ENCODE measurements around the gene KDM3B. TPM values are rescaled to one million over a fixed set of nuclear protein-coding genes. Genes with fewer than 3 reads are reported as not detected.
A peak's percentile ranks its signal among the peaks of the same experiment; 100 is the strongest.

The KDM3B gene
- total and polyA plus RNA-seq, 9 of the 15 experiments (the other 6 are each of a cell fraction or from before 2014, with no cell fraction given): 13.8 to 62.8 (median 41.9) TPM

DNA sequence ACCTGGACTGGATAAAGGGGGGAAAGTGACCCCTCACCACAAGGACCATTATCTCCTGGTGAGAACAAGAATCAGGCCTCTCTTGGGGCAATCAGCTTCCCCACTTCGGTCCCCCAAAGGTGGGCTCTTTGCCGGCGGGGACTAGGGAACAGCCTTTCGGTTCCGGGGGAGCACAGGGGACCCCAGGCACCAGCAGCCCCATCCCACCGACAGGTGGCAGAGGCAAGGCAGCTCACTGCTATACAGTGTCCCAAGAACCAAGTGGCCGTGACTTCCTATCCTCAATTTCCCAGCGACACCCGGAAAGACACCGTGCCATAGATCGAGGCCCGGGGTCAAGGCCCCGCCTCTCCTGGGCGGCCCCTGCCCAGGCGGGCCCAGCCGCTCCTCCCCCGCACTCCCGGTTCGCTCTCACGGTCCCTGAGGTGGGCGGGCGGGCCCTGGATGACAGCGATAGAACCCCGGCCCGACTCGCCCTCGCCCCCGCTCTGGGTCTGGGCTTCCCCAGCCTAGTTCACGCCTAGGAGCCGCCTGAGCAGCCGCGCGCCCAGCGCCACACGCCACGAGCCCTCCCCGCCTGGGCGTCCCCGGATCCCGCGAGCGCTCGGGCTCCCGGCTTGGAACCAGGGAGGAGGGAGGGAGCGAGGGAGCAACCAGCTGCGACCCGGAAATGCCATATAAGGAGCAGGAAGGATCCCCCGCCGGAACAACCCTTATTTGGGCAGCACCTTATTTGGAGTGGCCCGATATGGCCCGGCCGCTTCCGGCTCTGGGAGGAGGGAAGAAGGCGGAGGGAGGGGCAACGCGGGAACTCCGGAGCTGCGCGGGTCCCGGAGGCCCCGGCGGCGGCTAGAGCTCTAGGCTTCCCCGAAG is 112.1 kb downstream of the KDM3B start (continued):
- TF ChIP-seq, protein P1, sequence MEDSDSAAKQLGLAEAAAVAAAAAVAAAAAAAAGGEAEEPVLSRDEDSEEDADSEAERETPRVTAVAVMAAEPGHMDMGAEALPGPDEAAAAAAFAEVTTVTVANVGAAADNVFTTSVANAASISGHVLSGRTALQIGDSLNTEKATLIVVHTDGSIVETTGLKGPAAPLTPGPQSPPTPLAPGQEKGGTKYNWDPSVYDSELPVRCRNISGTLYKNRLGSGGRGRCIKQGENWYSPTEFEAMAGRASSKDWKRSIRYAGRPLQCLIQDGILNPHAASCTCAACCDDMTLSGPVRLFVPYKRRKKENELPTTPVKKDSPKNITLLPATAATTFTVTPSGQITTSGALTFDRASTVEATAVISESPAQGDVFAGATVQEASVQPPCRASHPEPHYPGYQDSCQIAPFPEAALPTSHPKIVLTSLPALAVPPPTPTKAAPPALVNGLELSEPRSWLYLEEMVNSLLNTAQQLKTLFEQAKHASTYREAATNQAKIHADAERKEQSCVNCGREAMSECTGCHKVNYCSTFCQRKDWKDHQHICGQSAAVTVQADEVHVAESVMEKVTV (CRISPR knock-in tag; IDR thresholded peaks at IDR 0.05): no peak
- TF ChIP-seq ZNF239 (CRISPR knock-in tag; IDR thresholded peaks at IDR 0.05) (0 out of 2 replicates have a peak, but pooled peaks have one; percentile 5), ZNF707 (CRISPR knock-in tag; conservative IDR thresholded peaks at IDR 0.05) (no peak), ZNF175 (CRISPR knock-in tag; IDR thresholded peaks at IDR 0.05; ENCODE audit: low read depth) (peak; percentile 25; the same call in 1 of the 2 replicates), KHSRP (IDR thresholded peaks at IDR 0.05) (no peak), NKRF (IDR thresholded peaks at IDR 0.05; ENCODE audit: borderline replicate concordance) (peak; percentile 72), MGA (IDR thresholded peaks at IDR 0.05) (peak; percentile 64)
- TF ChIP-seq, protein P2, sequence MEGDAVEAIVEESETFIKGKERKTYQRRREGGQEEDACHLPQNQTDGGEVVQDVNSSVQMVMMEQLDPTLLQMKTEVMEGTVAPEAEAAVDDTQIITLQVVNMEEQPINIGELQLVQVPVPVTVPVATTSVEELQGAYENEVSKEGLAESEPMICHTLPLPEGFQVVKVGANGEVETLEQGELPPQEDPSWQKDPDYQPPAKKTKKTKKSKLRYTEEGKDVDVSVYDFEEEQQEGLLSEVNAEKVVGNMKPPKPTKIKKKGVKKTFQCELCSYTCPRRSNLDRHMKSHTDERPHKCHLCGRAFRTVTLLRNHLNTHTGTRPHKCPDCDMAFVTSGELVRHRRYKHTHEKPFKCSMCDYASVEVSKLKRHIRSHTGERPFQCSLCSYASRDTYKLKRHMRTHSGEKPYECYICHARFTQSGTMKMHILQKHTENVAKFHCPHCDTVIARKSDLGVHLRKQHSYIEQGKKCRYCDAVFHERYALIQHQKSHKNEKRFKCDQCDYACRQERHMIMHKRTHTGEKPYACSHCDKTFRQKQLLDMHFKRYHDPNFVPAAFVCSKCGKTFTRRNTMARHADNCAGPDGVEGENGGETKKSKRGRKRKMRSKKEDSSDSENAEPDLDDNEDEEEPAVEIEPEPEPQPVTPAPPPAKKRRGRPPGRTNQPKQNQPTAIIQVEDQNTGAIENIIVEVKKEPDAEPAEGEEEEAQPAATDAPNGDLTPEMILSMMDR (IDR thresholded peaks at IDR 0.05 in 2 of 3, conservative IDR thresholded peaks at IDR 0.05 in 1 of 3; ENCODE audit: insufficient read depth in 2 of 3, low read depth in 1 of 3, low read length in 3 of 3): peak in 1 of 3 experiments; percentile 19; a peak in 3 of 6 replicates
